Measurements from ENCODE around the gene HSPBAP1.
A peak's percentile ranks its signal among the peaks of the same experiment; 100 is the strongest.

Gene HSPBAP1

DNA sequence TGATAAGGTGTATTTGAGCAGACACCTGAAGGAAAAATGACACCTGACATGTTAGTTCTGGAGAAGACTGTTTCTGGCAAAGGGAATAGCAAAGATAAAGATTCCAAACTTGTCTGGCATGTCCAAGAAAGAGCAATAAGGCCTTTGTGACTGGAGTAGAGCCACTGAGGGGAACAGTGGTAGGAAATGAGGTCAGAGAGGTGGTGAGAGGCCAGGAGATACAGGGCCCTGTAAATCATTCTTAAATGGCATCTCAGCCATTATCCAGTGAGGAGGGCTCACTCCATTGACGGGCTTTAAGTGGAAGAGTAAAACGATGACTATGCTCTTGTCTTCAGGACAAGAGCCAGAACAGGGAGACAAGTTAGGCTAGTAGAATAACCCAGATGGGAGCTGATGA is 5.7 kb upstream of the HSPBAP1 start:
- Histone ChIP-seq H3K79me2 (ENCODE audit: control insufficient read depth, insufficient read depth, low read length, poor library complexity) (peaks cover 5% of the 10 kb centered on the region), H3K14ac (ENCODE audit: low read length) (no peak overlapping the region), H2BK5ac (ENCODE audit: low read depth, low read length, poor library complexity) (no peak overlapping the region), H2BK120ac (ENCODE audit: insufficient read depth, low read length, poor library complexity) (no peak overlapping the region), H3K27me3 (ENCODE audit: insufficient read depth, low read length) (no peaks in the 10 kb centered on the region), H3K36me3 (ENCODE audit: control insufficient read depth in 1 of 2, insufficient read depth in 2 of 2, low read length in 2 of 2) (no peaks in the 10 kb centered on the region), H3K4me1 (ENCODE audit: control insufficient read depth in 1 of 2, insufficient read depth in 2 of 2, low read length in 2 of 2) (peaks cover 0 to 10% of the 10 kb centered on the region in 2 experiments), H4K8ac (ENCODE audit: low read depth, low read length) (no peak overlapping the region), H3K79me1 (ENCODE audit: low read length) (peaks cover 8% of the 10 kb centered on the region), H2AFZ (ENCODE audit: insufficient read depth, low read length, poor library complexity) (no peak overlapping the region), H3K4ac (ENCODE audit: low read depth, low read length) (no peak overlapping the region), H3K9me3 (ENCODE audit: insufficient read depth, low read depth, low read length) (peaks cover 1% of the 10 kb centered on the region), H3K9ac (ENCODE audit: low read length) (no peak overlapping the region), H3K27ac (ENCODE audit: low read depth, low read length) (no peak overlapping the region), H3K23ac (ENCODE audit: low read length) (no peak overlapping the region), H2AK5ac (ENCODE audit: low read length) (no peak overlapping the region), H4K12ac (ENCODE audit: low read depth, low read length) (no peak overlapping the region), H3K4me3 (ENCODE audit: low read depth, low read length) (no peak overlapping the region), H2BK12ac (ENCODE audit: low read length) (no peak overlapping the region), H4K91ac (ENCODE audit: low read depth, low read length) (no peak overlapping the region), H3K18ac (ENCODE audit: low read length) (no peak overlapping the region), H3K4me2 (ENCODE audit: low read length) (no peak overlapping the region)
- WGBS (ENCODE audit: extremely low coverage, insufficient coverage, insufficient read length) = no CpG with 5 or more reads among the region's 2 CpGs
- no peak for DNase-seq

DNA sequence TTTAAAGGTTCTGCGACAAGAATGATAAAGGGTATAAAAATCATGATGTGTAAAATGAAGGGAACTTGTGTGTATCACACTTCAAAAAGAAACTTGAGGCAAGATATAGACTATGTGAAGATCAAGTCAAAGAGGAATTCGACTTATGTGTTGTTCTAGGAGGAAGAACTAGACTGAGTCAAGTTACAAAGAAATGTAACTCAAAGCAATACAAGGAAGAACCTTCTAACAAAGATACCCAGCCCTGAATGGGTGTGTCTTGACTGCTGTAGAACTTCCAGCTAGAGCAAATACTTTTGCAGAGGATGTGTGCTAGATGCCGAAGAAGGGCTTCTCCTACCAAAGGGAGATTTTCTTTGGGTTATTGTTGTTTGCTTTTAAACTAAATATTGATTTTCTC is 3.7 kb upstream of the HSPBAP1 start:
- no peak overlapping the region for H3K14ac ChIP-seq (ENCODE audit: low read length)
- H3K9me3 ChIP-seq (ENCODE audit: insufficient read depth, low read depth, low read length) = peaks cover 1% of the 10 kb centered on the region
- no peak overlapping the region for H4K12ac ChIP-seq (ENCODE audit: low read depth, low read length)
- no peaks in the 10 kb centered on the region for H3K27me3 ChIP-seq (ENCODE audit: insufficient read depth, low read length)
- H3K79me2 ChIP-seq (ENCODE audit: control insufficient read depth, insufficient read depth, low read length, poor library complexity) = peaks cover 7% of the 10 kb centered on the region
- WGBS (ENCODE audit: extremely low coverage, insufficient coverage, insufficient read length) = no CpG with 5 or more reads among the region's 3 CpGs
- peak in 1 of 2 donors; percentile 42 for DNase-seq
- H2AFZ ChIP-seq (ENCODE audit: insufficient read depth, low read length, poor library complexity) = no peak overlapping the region
- no peak overlapping the region for H2BK5ac ChIP-seq (ENCODE audit: low read depth, low read length, poor library complexity)
- no peak overlapping the region for H2BK120ac ChIP-seq (ENCODE audit: insufficient read depth, low read length, poor library complexity)
- H3K4ac ChIP-seq (ENCODE audit: low read depth, low read length) = no peak overlapping the region
- H3K23ac ChIP-seq (ENCODE audit: low read length) = no peak overlapping the region
- H3K18ac ChIP-seq (ENCODE audit: low read length) = no peak overlapping the region
- H2AK5ac ChIP-seq (ENCODE audit: low read length) = no peak overlapping the region
- no peak overlapping the region for H4K8ac ChIP-seq (ENCODE audit: low read depth, low read length)
- H3K4me2 ChIP-seq (ENCODE audit: low read length) = no peak overlapping the region
- peaks cover 0 to 10% of the 10 kb centered on the region in 2 experiments for H3K4me1 ChIP-seq (ENCODE audit: control insufficient read depth in 1 of 2, insufficient read depth in 2 of 2, low read length in 2 of 2)
- no peak overlapping the region for H4K91ac ChIP-seq (ENCODE audit: low read depth, low read length)
- no peak overlapping the region for H2BK12ac ChIP-seq (ENCODE audit: low read length)
- no peak overlapping the region for H3K4me3 ChIP-seq (ENCODE audit: low read depth, low read length)
- H3K9ac ChIP-seq (ENCODE audit: low read length) = no peak overlapping the region
- H3K36me3 ChIP-seq (ENCODE audit: control insufficient read depth in 1 of 2, insufficient read depth in 2 of 2, low read length in 2 of 2) = no peaks in the 10 kb centered on the region
- H3K27ac ChIP-seq (ENCODE audit: low read depth, low read length) = no peak overlapping the region
- H3K79me1 ChIP-seq (ENCODE audit: low read length) = peaks cover 15% of the 10 kb centered on the region

- peaks cover 0 to 10% of the 10 kb centered on the region in 2 experiments for H3K4me1 ChIP-seq (ENCODE audit: control insufficient read depth in 1 of 2, insufficient read depth in 2 of 2, low read length in 2 of 2)
- peaks cover 1% of the 10 kb centered on the region for H3K9me3 ChIP-seq (ENCODE audit: insufficient read depth, low read depth, low read length)
- H3K79me1 ChIP-seq (ENCODE audit: low read length) = peaks cover 15% of the 10 kb centered on the region
- no peak overlapping the region for H4K12ac ChIP-seq (ENCODE audit: low read depth, low read length)
- no peak overlapping the region for H4K8ac ChIP-seq (ENCODE audit: low read depth, low read length)
- H3K27ac ChIP-seq (ENCODE audit: low read depth, low read length) = peak overlapping the region; percentile 91
- no peak overlapping the region for H3K23ac ChIP-seq (ENCODE audit: low read length)
- peak overlapping the region; percentile 85 for H4K91ac ChIP-seq (ENCODE audit: low read depth, low read length)
- peak in 1 of 2 donors; percentile 57 for DNase-seq
- no peak overlapping the region for H2BK5ac ChIP-seq (ENCODE audit: low read depth, low read length, poor library complexity)
- no peak overlapping the region for H2BK12ac ChIP-seq (ENCODE audit: low read length)
- H3K4me2 ChIP-seq (ENCODE audit: low read length) = peak overlapping the region; percentile 65
- no peak overlapping the region for H3K4ac ChIP-seq (ENCODE audit: low read depth, low read length)
- H3K36me3 ChIP-seq (ENCODE audit: control insufficient read depth in 1 of 2, insufficient read depth in 2 of 2, low read length in 2 of 2) = no peaks in the 10 kb centered on the region
- no peak overlapping the region for H3K14ac ChIP-seq (ENCODE audit: low read length)
- H3K18ac ChIP-seq (ENCODE audit: low read length) = no peak overlapping the region
- H2AK5ac ChIP-seq (ENCODE audit: low read length) = no peak overlapping the region
- H3K79me2 ChIP-seq (ENCODE audit: control insufficient read depth, insufficient read depth, low read length, poor library complexity) = peaks cover 7% of the 10 kb centered on the region
- H2BK120ac ChIP-seq (ENCODE audit: insufficient read depth, low read length, poor library complexity) = no peak overlapping the region
- H3K9ac ChIP-seq (ENCODE audit: low read length) = peak overlapping the region; percentile 95
- H2AFZ ChIP-seq (ENCODE audit: insufficient read depth, low read length, poor library complexity) = no peak overlapping the region
- H3K4me3 ChIP-seq (ENCODE audit: low read depth, low read length) = peak overlapping the region; percentile 85
- no peaks in the 10 kb centered on the region for H3K27me3 ChIP-seq (ENCODE audit: insufficient read depth, low read length)
- 100% methylated on average over 3 of the region's 11 CpGs for WGBS (ENCODE audit: extremely low coverage, insufficient coverage, insufficient read length)
Measured at GRCh38 chr3:122795674-122796195, 2.1 kb upstream of the HSPBAP1 start.

- WGBS (ENCODE audit: extremely low coverage, insufficient coverage, insufficient read length) = no CpG with 5 or more reads among the region's 84 CpGs
- Histone ChIP-seq H3K4ac (ENCODE audit: low read depth, low read length) (peak within 1 kb of the TSS; percentile 39), H3K4me1 (ENCODE audit: control insufficient read depth in 1 of 2, insufficient read depth in 2 of 2, low read length in 2 of 2) (peaks cover 0 to 9% of the 10 kb centered on the region in 2 experiments), H3K9me3 (ENCODE audit: insufficient read depth, low read depth, low read length) (peaks cover 1% of the 10 kb centered on the region), H3K9ac (ENCODE audit: low read length) (peak within 1 kb of the TSS; percentile 95), H4K8ac (ENCODE audit: low read depth, low read length) (peak within 1 kb of the TSS; percentile 87), H3K36me3 (ENCODE audit: control insufficient read depth in 1 of 2, insufficient read depth in 2 of 2, low read length in 2 of 2) (no peaks in the 10 kb centered on the region), H2BK5ac (ENCODE audit: low read depth, low read length, poor library complexity) (peak within 1 kb of the TSS; percentile 89), H3K79me1 (ENCODE audit: low read length) (peaks cover 15% of the 10 kb centered on the region), H2BK12ac (ENCODE audit: low read length) (peak within 1 kb of the TSS; percentile 27), H3K79me2 (ENCODE audit: control insufficient read depth, insufficient read depth, low read length, poor library complexity) (peaks cover 7% of the 10 kb centered on the region), H3K23ac (ENCODE audit: low read length) (no peak within 1 kb of the TSS), H2AFZ (ENCODE audit: insufficient read depth, low read length, poor library complexity) (peak within 1 kb of the TSS; percentile 94), H4K91ac (ENCODE audit: low read depth, low read length) (peak within 1 kb of the TSS; percentile 85), H3K14ac (ENCODE audit: low read length) (peak within 1 kb of the TSS; percentile 82), H3K4me2 (ENCODE audit: low read length) (peak within 1 kb of the TSS; percentile 65), H2AK5ac (ENCODE audit: low read length) (no peak within 1 kb of the TSS), H4K12ac (ENCODE audit: low read depth, low read length) (peak within 1 kb of the TSS; percentile 65), H3K27me3 (ENCODE audit: insufficient read depth, low read length) (no peaks in the 10 kb centered on the region), H2BK120ac (ENCODE audit: insufficient read depth, low read length, poor library complexity) (peak within 1 kb of the TSS; percentile 85), H3K27ac (ENCODE audit: low read depth, low read length) (peak within 1 kb of the TSS; percentile 91), H3K4me3 (ENCODE audit: low read depth, low read length) (peak within 1 kb of the TSS; percentile 85), H3K18ac (ENCODE audit: low read length) (peak within 1 kb of the TSS; percentile 74)
- peak; percentile 87 to 89 for DNase-seq
Measured at GRCh38 chr3:122794779-122795673, 1.4 kb upstream of the HSPBAP1 start, which contains the start of gene SLC49A4. TSS of gene SLC49A4 (plus strand) at chr3:122795069. CDS start at chr3:122795193, 124 bp downstream.
